ENCODE results near the gene THSD4. TPM values are rescaled to one million over a fixed set of nuclear protein-coding genes. Genes with fewer than 3 reads are reported as not detected.

Gene THSD4
- total RNA-seq, 1 experiment from 2014 or later, result 0.29 TPM

GRCh38 chr15:71434774-71435173 lies 319.5 kb downstream of the THSD4 start:
- Mint-ChIP-seq H3K4me3 (ENCODE audit: unreplicated experiment) (no peak overlapping the region), H3K27ac (ENCODE audit: unreplicated experiment) (no peak overlapping the region), H3K36me3 (ENCODE audit: insufficient read depth, unreplicated experiment) (no peaks in the 10 kb centered on the region), H3K27me3 (ENCODE audit: insufficient read depth, unreplicated experiment) (peaks cover 2% of the 10 kb centered on the region), H3K4me1 (ENCODE audit: low read depth, unreplicated experiment) (no peaks in the 10 kb centered on the region), H3K9me3 (ENCODE audit: unreplicated experiment) (no peaks in the 10 kb centered on the region)
- Histone ChIP-seq H3K27me3 (replicated peaks; ENCODE audit: control insufficient read depth, insufficient read depth, low read length) (no peaks in the 10 kb centered on the region), H3K9me3 (no peaks in the 10 kb centered on the region), H3K36me3 (ENCODE audit: control insufficient read depth, insufficient read depth, low read length) (no peaks in the 10 kb centered on the region), H3K4me1 (no peaks in the 10 kb centered on the region), H3K4me3 (ENCODE audit: low read depth, low read length) (no peak overlapping the region)
- ChIA-PET POLR2A (no interaction called here), CTCF (no interaction called here)
- intact Hi-C loops (cut with micrococcal nuclease; ENCODE audit: unreplicated experiment), result no loop called here
- no peak for TF ChIP-seq CTCF (IDR thresholded peaks at IDR 0.05; ENCODE audit: insufficient read depth in 1 of 2, low read depth in 1 of 2, low read length in 1 of 2, severe bottlenecking in 1 of 2, unreplicated experiment in 1 of 2)
- BruUV-seq (replicated peaks), result no TSS peak
- DNase-seq, result no peak

DNA sequence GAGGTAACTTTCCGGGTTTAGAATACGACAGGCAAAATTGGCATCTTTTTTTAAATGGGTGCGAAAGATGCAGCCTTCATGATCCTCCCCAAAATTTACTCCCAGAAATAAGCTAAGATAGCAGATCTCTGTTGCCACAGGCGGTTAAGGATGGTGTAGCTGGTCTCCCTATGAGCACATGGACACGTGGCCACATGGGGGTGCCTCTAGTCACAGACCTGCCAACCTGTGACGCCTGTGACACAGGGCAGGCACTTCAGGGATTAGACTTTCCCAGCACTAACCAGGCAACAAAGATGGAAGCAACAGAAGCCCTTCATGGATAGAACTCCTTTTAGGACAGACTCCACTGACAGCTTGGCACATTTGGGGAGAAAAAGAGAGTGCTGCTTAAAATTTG lies 320.3 kb downstream of the THSD4 start:
- ChIA-PET CTCF (no interaction called here), POLR2A (no interaction called here)
- no peaks in the 10 kb centered on the region for H3K27me3 ChIP-seq (replicated peaks; ENCODE audit: control insufficient read depth, insufficient read depth, low read length)
- H3K9me3 ChIP-seq, result no peaks in the 10 kb centered on the region
- H3K36me3 ChIP-seq (ENCODE audit: control insufficient read depth, insufficient read depth, low read length), result no peaks in the 10 kb centered on the region
- no TSS peak for BruUV-seq (replicated peaks)
- H3K4me3 Mint-ChIP-seq (ENCODE audit: unreplicated experiment), result no peak overlapping the region
- no peak for TF ChIP-seq CTCF (IDR thresholded peaks at IDR 0.05; ENCODE audit: insufficient read depth in 1 of 2, low read depth in 1 of 2, low read length in 1 of 2, severe bottlenecking in 1 of 2, unreplicated experiment in 1 of 2)
- DNase-seq, result no peak
- no peaks in the 10 kb centered on the region for H3K4me1 Mint-ChIP-seq (ENCODE audit: low read depth, unreplicated experiment)
- no peak overlapping the region for H3K4me3 ChIP-seq (ENCODE audit: low read depth, low read length)
- no peaks in the 10 kb centered on the region for H3K4me1 ChIP-seq
- peaks cover 2% of the 10 kb centered on the region for H3K27me3 Mint-ChIP-seq (ENCODE audit: insufficient read depth, unreplicated experiment)
- no peaks in the 10 kb centered on the region for H3K36me3 Mint-ChIP-seq (ENCODE audit: insufficient read depth, unreplicated experiment)
- H3K9me3 Mint-ChIP-seq (ENCODE audit: unreplicated experiment), result no peaks in the 10 kb centered on the region
- no peak overlapping the region for H3K27ac Mint-ChIP-seq (ENCODE audit: unreplicated experiment)
- intact Hi-C loops (cut with micrococcal nuclease; ENCODE audit: unreplicated experiment), result no loop called here

GRCh38 chr15:71436854-71437253 lies 321.6 kb downstream of the THSD4 start:
- H3K27ac Mint-ChIP-seq (ENCODE audit: unreplicated experiment), result no peak overlapping the region
- Histone ChIP-seq H3K27me3 (replicated peaks; ENCODE audit: control insufficient read depth, insufficient read depth, low read length) (no peaks in the 10 kb centered on the region), H3K4me3 (ENCODE audit: low read depth, low read length) (no peak overlapping the region), H3K4me1 (no peaks in the 10 kb centered on the region), H3K9me3 (no peaks in the 10 kb centered on the region), H3K36me3 (ENCODE audit: control insufficient read depth, insufficient read depth, low read length) (no peaks in the 10 kb centered on the region)
- H3K4me3 Mint-ChIP-seq (ENCODE audit: unreplicated experiment), result no peak overlapping the region
- no peak for DNase-seq
- no TSS peak for BruUV-seq (replicated peaks)
- CTCF ChIA-PET, result no interaction called here
- no peak for TF ChIP-seq CTCF (IDR thresholded peaks at IDR 0.05; ENCODE audit: insufficient read depth in 1 of 2, low read depth in 1 of 2, low read length in 1 of 2, severe bottlenecking in 1 of 2, unreplicated experiment in 1 of 2)
- no peaks in the 10 kb centered on the region for H3K9me3 Mint-ChIP-seq (ENCODE audit: unreplicated experiment)
- POLR2A ChIA-PET, result no interaction called here
- H3K4me1 Mint-ChIP-seq (ENCODE audit: low read depth, unreplicated experiment), result no peaks in the 10 kb centered on the region
- H3K27me3 Mint-ChIP-seq (ENCODE audit: insufficient read depth, unreplicated experiment), result peaks cover 2% of the 10 kb centered on the region
- intact Hi-C loops (cut with micrococcal nuclease; ENCODE audit: unreplicated experiment), result no loop called here
- H3K36me3 Mint-ChIP-seq (ENCODE audit: insufficient read depth, unreplicated experiment), result no peaks in the 10 kb centered on the region
